HEK293 (cell line): ENCODE data around the gene LGR5.

Experiments
- CTCF ChIP-seq: fragments of 450-650 bp; formaldehyde crosslinking; IDR thresholded peaks from 2 replicates; pipeline ENCODE4 v1.5.1; 2016; ENCODE audit warnings: missing biosample characterization, missing genetic modification characterization
- EGR2 ChIP-seq: fragments of 450-650 bp; formaldehyde crosslinking; IDR thresholded peaks from 2 replicates; pipeline ENCODE4 v1.5.1; 2016; ENCODE audit warnings: low read depth, missing biosample characterization, missing genetic modification characterization
- KLF16 ChIP-seq: fragments of 450-650 bp; formaldehyde crosslinking; IDR thresholded peaks from 2 replicates; pipeline ENCODE4 v1.5.1; 2017; ENCODE audit warnings: missing biosample characterization, missing genetic modification characterization
- RBAK ChIP-seq: fragments of 450-650 bp; formaldehyde crosslinking; IDR thresholded peaks from 2 replicates; pipeline ENCODE4 v1.5.1; 2016; ENCODE audit warnings: missing biosample characterization, missing genetic modification characterization
- REST ChIP-seq: fragments of 450-650 bp; formaldehyde crosslinking; IDR thresholded peaks from 2 replicates; pipeline ENCODE4 v1.5.1; 2016; ENCODE audit warnings: missing biosample characterization, missing genetic modification characterization
- TCF7L2 ChIP-seq: IDR thresholded peaks from 2 replicates; pipeline ENCODE4 v1.6.1; 2011; ENCODE audit warnings: low read depth, mild to moderate bottlenecking, inconsistent platforms, low read length, moderate library complexity, borderline replicate concordance
- YY2 ChIP-seq: fragments of 450-650 bp; formaldehyde crosslinking; IDR thresholded peaks from 2 replicates; pipeline ENCODE4 v1.5.1; 2016; ENCODE audit warnings: missing biosample characterization, missing genetic modification characterization
- ZNF138 ChIP-seq: fragments of 450-650 bp; formaldehyde crosslinking; IDR thresholded peaks from 2 replicates; pipeline ENCODE4 v1.5.1; 2016; ENCODE audit warnings: missing biosample characterization, missing genetic modification characterization, borderline replicate concordance
- ZNF26 ChIP-seq: fragments of 450-650 bp; formaldehyde crosslinking; IDR thresholded peaks from 2 replicates; pipeline ENCODE4 v1.5.1; 2016; ENCODE audit warnings: missing biosample characterization, missing genetic modification characterization
- ZNF302 ChIP-seq: fragments of 450-650 bp; formaldehyde crosslinking; IDR thresholded peaks from 2 replicates; pipeline ENCODE4 v1.5.1; 2016; ENCODE audit warnings: missing biosample characterization, missing genetic modification characterization, low read depth
- ZNF426 ChIP-seq: fragments of 450-650 bp; formaldehyde crosslinking; IDR thresholded peaks from 2 replicates; pipeline ENCODE4 v1.5.1; 2017; ENCODE audit warnings: missing biosample characterization, missing genetic modification characterization, mild to moderate bottlenecking, inconsistent platforms, moderate library complexity
- ZNF704 ChIP-seq: fragments of 450-650 bp; formaldehyde crosslinking; IDR thresholded peaks from 2 replicates; pipeline ENCODE4 v1.5.1; 2016; ENCODE audit warnings: missing biosample characterization, missing genetic modification characterization
- ZNF76 ChIP-seq: fragments of 450-650 bp; formaldehyde crosslinking; IDR thresholded peaks from 2 replicates; pipeline ENCODE4; 2016; ENCODE audit warnings: low read depth, missing biosample characterization, missing genetic modification characterization, borderline replicate concordance
- ZSCAN16 ChIP-seq: fragments of 450-650 bp; formaldehyde crosslinking; IDR thresholded peaks from 2 replicates; pipeline ENCODE4 v1.5.1; 2016; ENCODE audit warnings: missing biosample characterization, missing genetic modification characterization

GRCh38 chr12:71584356-71584755, 144.8 kb downstream of the LGR5 start:
- TF ChIP-seq EGR2 (tag by site-specific recombination) (no peak), KLF16 (no peak), RBAK (tag by site-specific recombination) (no peak), CTCF (tag by site-specific recombination) (no peak), ZNF704 (tag by site-specific recombination) (no peak), ZNF302 (no peak), ZNF426 (tag by site-specific recombination) (no peak), YY2 (no peak), ZNF76 (tag by site-specific recombination) (no peak), ZNF138 (tag by site-specific recombination) (no peak), REST (tag by site-specific recombination) (no peak), ZSCAN16 (tag by site-specific recombination) (no peak), ZNF26 (no peak), TCF7L2 (no peak)
